Hematopoietic multipotent progenitor cell treated with erythropoietin and hydrocortisone succinate and interleukin-3 and kit ligand, for 4 days (in vitro differentiated cells): Measurements from ENCODE around the gene CHCHD1.
"Not testable (repeated sequence)": the region's sequence is repeated elsewhere in the genome, so short reads cannot be mapped to it uniquely, and the experiment has no call there.

Experiments
- DNase-seq: peaks from one replicate; pipeline ENCODE4 v3.0.0-alpha.2; 2015

Gene CHCHD1

DNA sequence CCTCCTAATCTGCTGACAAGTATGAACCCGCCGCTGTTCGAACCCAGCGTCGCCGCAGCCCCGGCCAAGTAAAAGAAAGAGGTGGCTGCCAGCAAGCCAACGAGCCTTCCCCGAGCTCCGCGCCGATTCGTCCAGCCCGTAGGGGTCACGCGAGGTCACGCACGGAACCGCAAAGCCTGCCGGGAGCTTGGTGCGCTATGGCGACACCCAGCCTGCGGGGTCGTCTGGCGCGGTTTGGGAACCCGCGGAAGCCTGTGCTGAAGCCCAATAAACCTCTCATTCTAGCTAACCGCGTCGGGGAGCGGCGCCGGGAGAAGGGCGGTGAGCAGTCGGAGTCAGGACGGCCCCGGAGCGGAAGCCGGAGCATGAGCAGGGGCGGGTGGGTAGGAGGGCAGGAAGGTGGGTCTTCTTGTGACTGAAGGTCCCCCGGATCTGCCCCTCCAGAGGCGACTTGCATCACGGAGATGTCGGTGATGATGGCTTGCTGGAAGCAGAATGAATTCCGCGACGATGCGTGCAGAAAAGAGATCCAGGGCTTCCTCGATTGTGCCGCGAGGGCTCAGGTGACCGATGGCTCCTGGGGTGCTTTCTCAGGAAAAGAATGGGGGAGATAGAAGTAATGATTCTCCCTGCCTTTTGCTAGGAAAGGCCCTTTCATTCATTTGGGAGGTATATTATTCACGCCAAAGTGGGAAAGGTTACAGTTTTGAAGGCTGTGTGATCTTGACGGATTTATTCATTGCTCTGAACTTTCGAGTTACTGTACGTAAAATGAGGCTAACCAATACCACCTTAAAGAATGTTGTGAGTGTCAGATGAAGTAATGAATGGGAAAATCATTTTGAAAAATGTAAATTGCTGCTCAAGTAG, at the start of gene CHCHD1:
TSS of gene CHCHD1 (plus strand) at position 170 of the 870 bp plus-strand sequence. CDS start at position 198, 28 bp downstream.
- DNase-seq: peak; percentile 96

DNA sequence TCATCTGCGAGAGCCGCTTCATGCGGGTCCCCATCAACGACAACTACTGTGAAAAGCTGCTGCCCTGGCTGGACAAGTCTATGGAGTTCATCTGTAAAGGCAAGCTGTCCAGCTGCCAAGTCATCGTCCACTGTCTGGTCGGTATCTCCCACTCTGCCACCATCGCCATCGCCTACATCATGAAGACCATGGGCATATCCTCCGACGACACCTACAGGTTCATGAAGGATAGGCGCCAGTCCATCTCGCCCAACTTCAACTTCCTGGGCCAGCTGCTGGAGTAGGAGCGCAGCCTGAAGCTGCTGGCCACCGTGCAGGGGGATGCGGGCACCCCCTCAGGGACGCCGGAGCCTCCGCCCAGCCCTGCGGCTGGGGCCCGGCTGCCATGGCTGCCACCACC, 49.4 kb upstream of the CHCHD1 start:
- no peak for DNase-seq

GRCh38 chr10:73732931-73733623, 48.8 kb upstream of the CHCHD1 start:
- no peak for DNase-seq

- DNase-seq: no peak
Observed at GRCh38 chr10:73734028-73734720, 47.7 kb upstream of the CHCHD1 start.

GRCh38 chr10:73734796-73735305, 47.0 kb upstream of the CHCHD1 start:
- DNase-seq: no peak

DNA sequence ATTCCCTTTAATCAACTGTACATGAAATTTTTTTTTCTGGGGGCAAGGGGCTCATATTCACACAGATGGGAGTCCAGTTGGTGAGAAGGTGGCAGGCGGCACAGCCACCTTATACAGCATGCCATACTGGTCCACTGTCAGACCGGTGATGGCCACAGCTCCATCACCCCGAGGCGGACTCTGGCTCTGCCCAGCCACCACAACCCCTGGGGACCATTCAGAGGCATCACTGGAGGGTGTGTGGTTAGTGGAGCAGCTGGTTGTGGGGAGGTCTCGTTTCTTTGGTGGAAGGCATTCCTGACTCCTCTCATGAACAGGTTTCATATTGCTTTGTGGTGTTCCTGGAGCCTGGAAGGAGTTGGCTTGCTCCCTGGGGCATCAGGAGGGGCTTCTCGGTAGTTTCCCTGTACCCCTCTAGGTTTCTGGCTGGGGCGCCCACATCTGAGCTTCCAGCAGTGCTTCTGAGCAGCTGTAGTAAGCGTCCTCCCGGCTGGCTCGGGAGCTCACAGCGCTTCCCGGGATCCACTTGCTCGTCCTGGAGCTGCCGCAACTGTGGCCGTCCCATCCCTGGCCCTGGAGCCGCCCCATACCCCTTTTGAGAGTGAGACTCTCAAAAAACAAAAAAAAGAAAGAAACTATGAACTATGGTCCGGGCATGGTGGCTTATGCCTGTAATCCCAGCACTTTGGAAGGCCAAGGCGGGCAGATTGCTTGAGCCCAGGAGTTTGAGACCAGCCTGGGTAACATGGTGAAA, 41.2 kb upstream of the CHCHD1 start:
- DNase-seq: not testable (repeated sequence)

- DNase-seq: no peak
Observed at GRCh38 chr10:73742454-73742734, 39.5 kb upstream of the CHCHD1 start.

DNA sequence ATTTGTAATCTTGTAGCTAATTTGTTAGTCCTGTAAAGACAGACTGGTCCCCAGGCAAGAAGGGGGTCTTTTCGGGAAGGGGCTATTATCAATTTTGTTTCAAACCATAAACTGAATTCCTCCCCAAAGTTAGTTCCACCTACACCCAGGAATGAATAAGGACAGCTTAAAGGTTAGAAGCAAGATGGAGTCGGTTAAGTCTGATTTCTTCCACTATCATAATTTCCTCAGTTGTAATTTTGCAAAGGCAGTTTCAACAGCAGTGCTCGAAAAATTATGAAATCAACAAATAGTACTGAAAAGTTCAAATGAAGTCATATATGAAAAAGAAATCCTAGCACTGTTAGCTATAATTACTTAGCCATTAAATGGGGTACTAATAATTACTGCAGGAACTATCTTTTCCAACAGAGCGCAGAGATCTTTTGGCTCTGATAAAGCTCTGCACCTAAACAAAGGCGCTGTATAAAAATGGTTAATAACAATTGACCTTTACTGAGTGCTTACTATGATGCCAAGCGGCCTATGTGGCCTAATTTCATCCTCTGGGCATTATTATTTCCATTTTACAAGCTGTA, 38.4 kb upstream of the CHCHD1 start:
- no peak for DNase-seq

- DNase-seq: peak; percentile 98
Observed at GRCh38 chr10:73743905-73744663, 37.8 kb upstream of the CHCHD1 start, which contains the start of gene SEC24C. Gene SEC24C (plus strand): TSS chr10:73744372. CDS start chr10:73746833, 2,461 bp downstream.

- DNase-seq: peak; percentile 87
Observed at GRCh38 chr10:73744664-73744975, 37.2 kb upstream of the CHCHD1 start.

DNA sequence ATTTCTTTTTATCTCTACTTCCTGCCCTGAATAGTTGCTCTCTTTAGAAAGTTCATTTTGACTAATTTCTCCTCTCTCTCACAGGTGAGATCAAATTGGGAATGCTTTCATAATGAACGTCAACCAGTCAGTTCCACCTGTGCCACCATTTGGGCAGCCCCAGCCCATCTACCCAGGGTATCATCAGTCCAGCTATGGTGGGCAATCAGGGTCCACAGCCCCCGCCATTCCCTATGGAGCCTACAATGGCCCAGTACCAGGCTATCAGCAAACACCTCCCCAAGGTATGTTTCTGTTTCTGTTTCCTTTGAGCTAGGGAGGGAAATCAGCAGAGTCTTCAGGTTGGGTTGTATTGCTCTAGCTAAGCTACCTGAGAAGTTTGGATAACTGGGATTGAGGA, 35.1 kb upstream of the CHCHD1 start:
- DNase-seq: no peak

GRCh38 chr10:73750819-73751218, 31.0 kb upstream of the CHCHD1 start:
- DNase-seq: no peak

DNA sequence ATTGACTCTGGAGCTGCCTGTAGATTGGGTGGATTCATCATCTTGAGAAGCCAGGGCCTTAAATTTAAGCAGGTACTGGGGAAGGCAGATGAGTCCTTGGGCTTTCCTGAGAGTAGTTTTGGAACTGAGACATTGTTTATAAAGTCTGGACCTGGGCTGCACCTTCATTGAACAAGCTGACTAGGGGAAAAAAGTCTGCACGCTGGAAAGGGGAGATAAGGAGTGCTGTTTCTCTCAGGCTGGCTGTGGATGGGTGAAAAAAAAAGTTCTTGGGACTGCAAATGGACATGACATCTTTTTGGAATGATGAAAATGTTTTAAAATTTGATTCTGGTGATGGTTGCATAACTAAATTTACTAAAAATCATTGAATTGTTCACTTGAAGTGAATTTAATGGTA, 25.7 kb upstream of the CHCHD1 start:
- no peak for DNase-seq

DNA sequence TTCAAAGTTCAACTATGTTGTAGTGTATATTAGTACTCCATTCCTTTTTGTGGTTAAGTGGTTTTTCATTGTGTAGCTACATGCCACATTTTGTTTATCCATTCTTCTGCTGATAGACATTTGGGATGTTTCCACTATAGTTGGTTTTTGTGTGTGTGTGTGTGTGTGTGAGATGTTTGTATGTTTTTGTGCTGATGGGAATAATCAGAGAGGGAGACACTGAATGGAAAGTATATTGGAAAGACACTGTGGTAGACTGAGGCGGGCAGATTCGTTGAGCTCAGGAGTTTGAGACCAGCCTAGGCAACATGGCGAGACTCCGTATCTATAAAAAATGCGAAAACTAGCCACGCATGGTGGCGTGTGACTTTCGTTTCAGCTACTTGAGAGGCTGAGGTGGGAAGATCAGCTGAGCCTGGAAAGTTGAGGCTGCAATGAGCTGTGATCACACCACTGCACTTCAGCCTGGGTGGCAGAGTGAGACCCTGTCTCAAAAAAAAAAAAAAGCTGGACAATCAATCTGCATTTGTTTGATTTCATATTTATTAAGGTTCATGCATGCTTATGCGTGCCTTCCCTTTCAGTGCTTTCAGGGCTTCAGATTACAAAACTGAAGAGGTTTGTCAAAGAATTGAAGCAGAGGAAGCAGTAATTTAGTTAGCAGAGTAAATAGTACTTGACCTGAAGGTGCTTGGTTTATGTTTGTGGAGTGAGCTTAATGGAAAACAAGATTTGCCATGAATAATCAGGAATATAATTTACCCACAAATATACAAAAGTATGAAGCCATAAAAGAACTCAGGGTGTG, 22.9 kb upstream of the CHCHD1 start:
- no peak for DNase-seq

GRCh38 chr10:73759512-73760115, 22.2 kb upstream of the CHCHD1 start:
- DNase-seq: no peak

DNA sequence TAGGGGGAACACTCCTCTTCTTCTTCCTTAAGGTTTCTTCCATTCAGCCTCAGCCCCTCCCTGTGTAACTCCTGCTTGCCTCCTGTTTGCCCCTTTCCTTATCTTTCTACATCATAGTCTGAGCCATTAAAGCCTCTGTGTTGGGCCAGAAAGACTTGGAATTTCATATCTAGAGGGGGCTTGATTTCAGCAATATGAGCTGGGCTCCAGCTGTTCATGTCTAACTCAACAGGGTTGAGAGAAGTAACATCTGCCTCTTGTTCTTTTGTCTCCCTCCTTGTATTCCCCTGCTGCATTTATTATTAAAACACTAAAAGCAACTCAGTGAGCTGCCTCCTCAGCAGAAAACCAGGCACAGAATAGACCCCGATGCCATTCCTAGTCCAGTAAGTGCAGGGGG, 20.1 kb upstream of the CHCHD1 start:
- no peak for DNase-seq

GRCh38 chr10:73762915-73763314, 18.9 kb upstream of the CHCHD1 start:
- no peak for DNase-seq

DNA sequence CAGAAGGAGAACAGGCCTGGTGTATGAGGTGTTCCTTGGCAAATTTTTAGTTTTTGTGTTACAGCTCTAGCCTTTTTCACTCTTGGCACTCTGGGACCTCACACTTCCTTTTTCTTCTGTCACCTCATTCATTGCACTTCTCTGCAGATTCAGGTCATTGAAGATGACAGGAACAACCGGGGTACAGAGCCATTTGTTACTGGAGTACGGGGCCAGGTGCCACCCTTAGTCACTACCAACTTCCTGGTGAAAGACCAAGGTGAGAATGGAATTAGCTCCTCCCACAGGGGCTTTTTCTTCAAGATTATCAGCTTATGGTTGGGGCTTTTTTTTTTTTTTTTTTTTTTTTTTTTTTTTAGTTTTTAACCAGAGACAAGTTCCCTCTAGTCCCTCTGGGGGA, 18.5 kb upstream of the CHCHD1 start:
- no peak for DNase-seq

DNA sequence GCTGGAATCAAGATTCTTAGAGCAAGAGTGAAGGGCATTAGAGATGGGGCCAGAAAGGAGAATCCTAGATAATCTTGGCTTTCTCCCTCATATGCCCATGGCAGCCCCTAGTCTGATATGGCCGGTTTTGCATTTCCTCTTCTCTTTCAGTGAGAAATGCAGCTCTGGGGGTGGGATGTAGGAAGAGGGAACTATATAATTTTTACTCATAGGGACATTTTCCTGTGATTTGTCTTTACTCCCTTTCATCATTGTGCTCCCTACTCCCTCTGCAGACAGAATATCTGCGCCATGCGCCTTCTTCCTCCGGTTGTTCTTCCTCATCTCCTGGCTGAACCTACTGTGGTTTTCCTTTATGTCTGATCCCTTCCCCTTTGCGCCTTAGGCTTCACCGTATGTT, 16.8 kb upstream of the CHCHD1 start:
- DNase-seq: no peak

DNA sequence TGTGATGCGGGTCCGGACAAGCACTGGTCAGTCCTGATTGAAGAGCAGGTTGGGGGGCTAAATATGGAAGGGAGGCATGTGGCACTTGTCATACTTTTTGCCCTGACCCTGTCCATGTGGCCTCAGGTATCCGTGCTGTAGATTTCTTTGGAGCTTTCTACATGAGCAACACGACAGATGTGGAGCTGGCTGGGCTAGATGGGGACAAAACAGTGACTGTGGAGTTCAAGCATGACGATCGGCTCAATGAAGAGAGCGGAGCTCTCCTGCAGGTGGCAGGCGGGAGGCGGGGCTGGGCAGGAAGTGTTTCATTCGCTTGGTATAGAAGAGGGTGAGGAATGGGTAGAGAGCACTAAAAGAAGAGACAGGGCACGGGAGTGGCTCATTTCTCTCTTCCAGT, 13.0 kb upstream of the CHCHD1 start:
- DNase-seq: no peak

DNA sequence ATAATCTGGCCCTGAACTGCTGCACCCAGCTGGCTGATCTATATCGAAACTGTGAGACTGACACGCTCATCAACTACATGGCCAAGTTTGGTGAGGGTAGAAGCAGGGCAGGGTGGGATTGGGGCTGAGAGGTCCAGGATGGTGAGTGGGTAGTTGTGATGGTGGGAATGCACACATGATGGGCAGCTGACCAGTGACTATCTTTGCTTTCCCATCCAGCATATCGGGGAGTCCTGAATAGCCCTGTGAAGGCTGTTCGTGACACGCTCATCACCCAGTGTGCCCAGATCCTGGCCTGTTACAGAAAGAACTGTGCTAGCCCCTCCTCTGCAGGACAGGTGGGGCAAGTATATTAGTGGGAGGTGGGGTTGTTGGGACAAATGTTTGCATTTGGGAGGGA, 12.5 kb upstream of the CHCHD1 start:
- no peak for DNase-seq
